ENCODE measurements around the gene C4orf50. TPM values are rescaled to one million over a fixed set of nuclear protein-coding genes. Genes with fewer than 3 reads are reported as not detected.

C4orf50 gene
- total and polyA plus RNA-seq, 2 of the 8 experiments (the other 6 are each of a cell fraction or from before 2014, with no cell fraction given): 0.08 to 0.22 TPM

DNA sequence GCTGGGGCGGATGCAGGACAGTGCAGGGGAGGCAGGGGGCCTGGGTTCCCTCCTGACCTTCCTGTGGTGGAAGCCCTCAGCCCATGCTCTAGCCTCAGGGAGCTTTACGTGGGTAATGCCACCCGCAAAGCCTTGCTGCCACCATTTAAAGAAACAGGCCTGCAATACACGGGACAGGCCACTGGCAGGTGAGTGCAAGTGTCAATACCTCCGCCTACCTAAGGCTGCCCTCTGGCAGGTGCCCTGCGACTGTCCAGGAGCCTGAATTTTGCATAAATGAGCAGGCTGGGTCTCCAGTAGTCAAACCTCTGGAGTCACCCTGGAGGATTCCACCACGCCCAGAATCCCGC lies 131.2 kb downstream of the C4orf50 start (continued):
- no peak for TF ChIP-seq CTBP2 (IDR thresholded peaks at IDR 0.05; ENCODE audit: borderline replicate concordance, insufficient read depth, insufficient read length, low read length)
- TF ChIP-seq CBX8 (IDR thresholded peaks at IDR 0.05; ENCODE audit: borderline replicate concordance, low read depth, low read length): no peak

Data from H1 (cell line).